Measurements from ENCODE around the gene GNS. TPM values are rescaled to one million over a fixed set of nuclear protein-coding genes. Genes with fewer than 3 reads are reported as not detected.
"Not testable (repeated sequence)": the region's sequence is repeated elsewhere in the genome, so short reads cannot be mapped to it uniquely, and the experiment has no call there.

Gene GNS
- total RNA-seq, 4 donors from 2014 or later: 41.9 to 56.5 (median 53.9) TPM

DNA sequence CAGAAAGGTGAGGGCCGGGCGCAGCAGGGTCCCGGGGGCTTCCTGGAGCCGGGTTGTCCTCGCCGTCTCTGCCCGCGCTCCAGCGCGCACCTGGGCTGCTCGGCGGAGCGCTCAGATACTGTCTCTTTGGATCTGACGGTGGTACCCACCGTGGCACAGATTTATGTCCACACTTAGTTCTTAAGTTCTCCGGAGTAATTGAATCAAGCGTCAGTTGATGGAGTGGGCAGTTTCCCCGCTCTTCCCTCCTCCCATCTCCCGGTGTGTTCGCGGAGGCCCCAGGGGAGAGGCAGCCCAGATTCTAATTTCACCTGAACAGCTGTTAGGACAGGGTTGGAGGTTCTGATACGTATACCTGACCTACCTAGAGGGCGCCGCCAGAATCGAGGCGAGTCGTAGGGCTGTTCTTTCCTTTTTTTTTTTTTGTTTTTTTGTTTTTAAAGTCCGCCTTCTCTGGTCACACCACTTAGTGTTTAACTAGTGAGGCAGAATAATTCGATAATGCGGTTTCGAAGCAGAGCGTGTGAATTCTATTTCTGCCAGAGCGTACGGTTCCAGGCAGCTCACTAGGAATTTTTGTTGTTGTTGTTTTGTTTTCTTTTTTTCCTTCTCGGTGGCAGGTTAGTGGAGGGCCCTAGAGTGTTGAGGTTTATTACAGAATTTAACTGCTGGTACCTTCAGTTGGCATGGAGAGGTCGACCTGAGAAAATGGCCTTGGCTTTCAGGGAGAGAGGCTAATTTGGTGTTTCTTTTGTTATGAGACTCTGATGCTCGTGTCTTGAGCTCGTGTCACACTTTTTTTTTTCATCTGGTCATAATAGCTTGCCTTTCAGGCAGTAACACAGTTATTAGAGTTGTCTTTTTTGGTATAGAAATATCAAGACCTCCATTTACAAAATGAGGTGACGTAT is 22.3 kb upstream of the GNS start:
- Histone ChIP-seq H3K4me1 (peaks cover 3 to 11% of the 10 kb centered on the region in 2 donors), H3K4me3 (peak overlapping the region; percentile 50 to 64 (median 53)), H3K9me3 (no peaks in the 10 kb centered on the region), H3K27ac (no peak overlapping the region), H3K27me3 (peaks cover 53 to 59% (median 54%) of the 10 kb centered on the region in 3 donors), H3K36me3 (no peaks in the 10 kb centered on the region)
- DNase-seq: no peak
- intact Hi-C loops (cut with DNase I; ENCODE audit: low total_unique reads): no loop called here
- no peak for TF ChIP-seq POLR2A (IDR thresholded peaks at IDR 0.05)
- TF ChIP-seq, protein P1, sequence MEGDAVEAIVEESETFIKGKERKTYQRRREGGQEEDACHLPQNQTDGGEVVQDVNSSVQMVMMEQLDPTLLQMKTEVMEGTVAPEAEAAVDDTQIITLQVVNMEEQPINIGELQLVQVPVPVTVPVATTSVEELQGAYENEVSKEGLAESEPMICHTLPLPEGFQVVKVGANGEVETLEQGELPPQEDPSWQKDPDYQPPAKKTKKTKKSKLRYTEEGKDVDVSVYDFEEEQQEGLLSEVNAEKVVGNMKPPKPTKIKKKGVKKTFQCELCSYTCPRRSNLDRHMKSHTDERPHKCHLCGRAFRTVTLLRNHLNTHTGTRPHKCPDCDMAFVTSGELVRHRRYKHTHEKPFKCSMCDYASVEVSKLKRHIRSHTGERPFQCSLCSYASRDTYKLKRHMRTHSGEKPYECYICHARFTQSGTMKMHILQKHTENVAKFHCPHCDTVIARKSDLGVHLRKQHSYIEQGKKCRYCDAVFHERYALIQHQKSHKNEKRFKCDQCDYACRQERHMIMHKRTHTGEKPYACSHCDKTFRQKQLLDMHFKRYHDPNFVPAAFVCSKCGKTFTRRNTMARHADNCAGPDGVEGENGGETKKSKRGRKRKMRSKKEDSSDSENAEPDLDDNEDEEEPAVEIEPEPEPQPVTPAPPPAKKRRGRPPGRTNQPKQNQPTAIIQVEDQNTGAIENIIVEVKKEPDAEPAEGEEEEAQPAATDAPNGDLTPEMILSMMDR (IDR thresholded peaks at IDR 0.05 in 4 of 5, conservative IDR thresholded peaks at IDR 0.05 in 1 of 5): no peak
- ATAC-seq: no peak
- in situ Hi-C loops (cut with MboI; ENCODE audit: low sequenced_read_pairs in 4 of 4): no loop called here

DNA sequence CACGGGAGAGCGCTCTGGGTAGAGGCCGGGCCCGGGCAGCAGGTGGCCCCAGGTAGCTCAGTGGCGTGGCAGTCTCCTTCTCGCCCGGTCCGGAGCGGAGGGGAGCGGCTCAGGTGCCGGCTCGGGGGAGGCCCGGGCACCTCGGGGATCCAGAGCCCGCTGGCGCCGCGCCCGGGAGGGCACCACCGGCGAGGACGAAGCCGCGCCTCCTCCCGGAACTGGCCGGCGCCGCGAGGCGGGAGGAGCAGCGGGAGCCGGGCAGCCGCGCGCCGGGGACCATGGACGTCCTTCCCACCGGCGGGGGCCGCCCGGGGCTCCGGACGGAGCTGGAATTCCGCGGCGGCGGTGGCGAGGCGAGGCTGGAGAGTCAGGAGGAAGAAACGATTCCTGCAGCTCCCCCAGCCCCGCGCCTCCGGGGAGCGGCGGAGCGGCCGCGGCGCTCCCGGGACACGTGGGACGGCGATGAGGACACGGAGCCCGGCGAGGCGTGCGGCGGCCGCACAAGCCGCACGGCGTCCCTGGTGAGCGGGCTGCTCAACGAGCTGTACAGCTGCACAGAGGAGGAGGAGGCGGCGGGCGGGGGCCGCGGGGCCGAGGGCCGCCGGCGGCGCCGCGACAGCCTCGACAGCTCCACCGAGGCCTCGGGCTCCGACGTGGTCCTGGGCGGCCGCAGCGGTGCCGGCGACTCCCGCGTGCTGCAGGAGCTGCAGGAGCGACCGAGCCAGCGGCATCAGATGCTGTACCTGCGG is 21.5 kb upstream of the GNS start:
- H3K27ac ChIP-seq: peak overlapping the region in 1 of 4 donors; percentile 3
- TF ChIP-seq POLR2A (IDR thresholded peaks at IDR 0.05): no peak
- TF ChIP-seq, protein P1 (IDR thresholded peaks at IDR 0.05 in 4 of 5, conservative IDR thresholded peaks at IDR 0.05 in 1 of 5): no peak
- H3K4me3 ChIP-seq: peak overlapping the region; percentile 50 to 64 (median 53)
- no peaks in the 10 kb centered on the region for H3K36me3 ChIP-seq
- H3K4me1 ChIP-seq: peaks cover 3 to 11% of the 10 kb centered on the region in 2 donors
- in situ Hi-C loops (cut with MboI; ENCODE audit: low sequenced_read_pairs in 4 of 4): no loop called here
- intact Hi-C loops (cut with DNase I; ENCODE audit: low total_unique reads): no loop called here
- H3K9me3 ChIP-seq: no peaks in the 10 kb centered on the region
- DNase-seq: no peak
- ATAC-seq: no peak
- H3K27me3 ChIP-seq: peaks cover 51 to 58% (median 52%) of the 10 kb centered on the region in 3 donors

DNA sequence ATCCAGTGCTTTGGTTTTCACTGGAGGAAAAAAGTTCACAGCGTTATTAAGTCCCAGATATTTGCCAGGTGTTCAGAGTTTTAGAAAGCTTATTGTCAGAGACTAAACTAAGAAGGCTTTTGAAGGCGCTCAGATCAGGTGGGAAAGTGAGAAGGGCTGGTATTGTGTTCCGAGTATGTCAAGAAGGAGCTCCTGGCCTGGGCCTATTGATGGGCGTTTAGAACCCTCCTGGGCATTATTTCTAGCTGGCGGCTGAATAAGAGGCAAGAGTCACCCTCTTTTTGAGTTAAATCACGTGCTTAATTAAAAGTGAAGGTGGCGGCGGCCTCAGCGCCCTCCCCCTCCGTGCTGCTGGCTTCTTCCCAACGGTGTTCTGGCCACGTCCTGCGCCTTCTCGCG is 20.9 kb upstream of the GNS start:
- Histone ChIP-seq H3K4me1 (peaks cover 3 to 11% of the 10 kb centered on the region in 2 donors), H3K9me3 (no peaks in the 10 kb centered on the region), H3K27me3 (peaks cover 45 to 55% (median 47%) of the 10 kb centered on the region in 3 donors), H3K27ac (peak overlapping the region in 1 of 4 donors; percentile 3), H3K4me3 (peak overlapping the region; percentile 50 to 64 (median 53)), H3K36me3 (no peaks in the 10 kb centered on the region)
- in situ Hi-C loops (cut with MboI; ENCODE audit: low sequenced_read_pairs in 4 of 4) (no loop called here), intact Hi-C loops (cut with DNase I; ENCODE audit: low total_unique reads) (no loop called here)
- ATAC-seq: no peak
- DNase-seq: no peak
- TF ChIP-seq, protein P1 (IDR thresholded peaks at IDR 0.05 in 4 of 5, conservative IDR thresholded peaks at IDR 0.05 in 1 of 5): no peak
- TF ChIP-seq POLR2A (IDR thresholded peaks at IDR 0.05): no peak

DNA sequence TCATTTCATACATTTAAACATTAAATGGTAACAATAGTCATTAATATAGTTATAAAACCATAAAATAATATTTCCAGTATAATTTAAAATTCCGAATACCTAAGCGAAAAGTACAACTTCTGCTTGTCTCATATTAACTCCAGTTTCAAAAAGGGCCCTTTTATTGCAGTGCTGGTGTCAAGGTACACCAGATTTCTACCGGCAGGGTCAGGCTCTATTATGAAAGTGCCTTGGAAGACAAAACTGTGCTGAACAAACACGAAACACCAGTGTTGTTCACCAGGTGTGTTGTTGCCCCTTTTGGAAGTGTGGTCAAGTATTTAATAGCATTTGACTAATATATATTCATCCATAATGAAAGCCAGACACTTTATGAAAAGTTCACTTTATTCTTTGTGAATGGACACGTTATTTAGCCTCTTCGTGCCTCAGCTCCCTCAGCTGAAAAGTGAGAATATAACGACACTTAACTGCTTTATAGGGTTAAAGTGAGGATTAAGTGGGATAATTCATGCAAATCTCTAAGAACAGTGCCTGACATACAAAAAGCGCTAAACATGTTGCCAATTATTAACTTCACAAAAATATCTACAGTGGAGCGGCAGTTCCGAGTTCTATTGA is 20.3 kb upstream of the GNS start:
- no peak for TF ChIP-seq POLR2A (IDR thresholded peaks at IDR 0.05)
- TF ChIP-seq, protein P1 (IDR thresholded peaks at IDR 0.05 in 4 of 5, conservative IDR thresholded peaks at IDR 0.05 in 1 of 5): no peak
- H3K4me1 ChIP-seq: peaks cover 3 to 11% of the 10 kb centered on the region in 2 donors
- no peak overlapping the region for H3K4me3 ChIP-seq
- in situ Hi-C loops (cut with MboI; ENCODE audit: low sequenced_read_pairs in 4 of 4) (no loop called here), intact Hi-C loops (cut with DNase I; ENCODE audit: low total_unique reads) (no loop called here)
- peaks cover 38 to 50% (median 42%) of the 10 kb centered on the region in 3 donors for H3K27me3 ChIP-seq
- H3K27ac ChIP-seq: no peak overlapping the region
- H3K9me3 ChIP-seq: no peaks in the 10 kb centered on the region
- DNase-seq (no peak), ATAC-seq (no peak)
- H3K36me3 ChIP-seq: no peaks in the 10 kb centered on the region

DNA sequence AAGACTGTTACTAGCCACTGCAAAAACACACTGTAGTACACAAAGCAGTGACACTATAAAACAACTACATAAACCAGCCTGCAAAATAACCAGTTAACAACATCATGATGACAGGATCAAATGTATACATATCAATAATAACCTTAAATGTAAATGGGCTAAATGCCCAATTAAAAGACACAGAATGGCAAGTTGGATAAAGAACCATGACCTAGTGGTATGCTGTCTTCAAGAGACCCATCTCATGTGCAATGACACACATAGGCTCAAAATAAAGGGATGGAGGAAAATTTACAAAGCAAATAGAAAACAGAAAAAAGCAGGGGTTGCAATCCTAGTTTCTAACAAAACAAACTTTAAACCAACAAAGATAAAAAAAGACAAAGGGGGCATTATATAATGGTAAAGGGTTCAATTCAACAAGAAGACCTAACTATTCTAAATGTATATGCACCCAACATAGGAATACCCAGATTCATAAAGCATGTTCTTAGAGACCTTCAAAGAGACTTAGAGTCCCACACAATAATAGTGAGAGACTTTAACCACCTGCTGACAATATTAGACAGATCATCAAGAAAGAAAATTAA is 16.0 kb upstream of the GNS start:
- DNase-seq; H3K27ac ChIP-seq; in situ Hi-C loops (cut with MboI; ENCODE audit: low sequenced_read_pairs in 4 of 4); ATAC-seq; H3K9me3 ChIP-seq; H3K4me3 ChIP-seq; H3K36me3 ChIP-seq; H3K4me1 ChIP-seq; intact Hi-C loops (cut with DNase I; ENCODE audit: low total_unique reads): not testable (repeated sequence)
- H3K27me3 ChIP-seq: peaks cover 0 to 20% (median 1%) of the 10 kb centered on the region in 3 donors
